ENCODE measurements around the gene KLK1. TPM values are rescaled to one million over a fixed set of nuclear protein-coding genes. Genes with fewer than 3 reads are reported as not detected.

The KLK1 gene
- total and polyA plus RNA-seq, 10 donors, result 1.3 to 56.5 (median 14.3) TPM

DNA sequence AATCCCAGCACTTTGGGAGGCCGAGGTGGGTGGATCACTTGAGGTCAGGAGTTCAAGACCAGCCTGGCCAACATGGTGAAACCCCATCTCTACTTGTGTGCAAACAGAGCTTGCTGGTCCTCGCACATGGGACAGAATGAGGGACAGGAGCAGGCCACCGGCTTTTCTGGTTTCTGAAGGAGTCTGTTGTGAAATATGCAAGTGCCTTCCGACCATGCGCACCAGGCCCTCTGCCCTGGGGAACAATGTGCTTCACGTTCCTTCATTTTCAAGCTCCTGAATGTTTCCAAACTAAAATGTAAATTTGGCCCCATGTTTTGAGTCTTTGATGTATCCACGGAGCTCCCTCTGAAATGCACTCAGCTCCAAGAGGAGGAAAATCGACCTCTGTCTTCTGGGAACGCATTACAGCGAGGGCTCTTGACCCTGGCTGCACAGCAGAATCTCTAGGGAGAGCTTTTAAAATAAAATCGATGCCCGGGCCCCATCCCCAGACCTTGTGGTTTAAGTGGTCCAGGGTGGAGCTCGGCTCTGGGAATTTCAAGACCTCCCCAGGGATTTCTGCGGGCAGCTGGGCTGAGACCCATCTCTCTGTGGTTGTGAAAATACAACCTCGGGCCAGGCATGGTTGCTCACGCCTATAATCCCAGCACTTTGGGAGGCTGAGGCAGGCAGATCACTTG, 42.7 kb downstream of the KLK1 start:
- no peaks in the 10 kb centered on the region for H3K36me3 ChIP-seq

DNA sequence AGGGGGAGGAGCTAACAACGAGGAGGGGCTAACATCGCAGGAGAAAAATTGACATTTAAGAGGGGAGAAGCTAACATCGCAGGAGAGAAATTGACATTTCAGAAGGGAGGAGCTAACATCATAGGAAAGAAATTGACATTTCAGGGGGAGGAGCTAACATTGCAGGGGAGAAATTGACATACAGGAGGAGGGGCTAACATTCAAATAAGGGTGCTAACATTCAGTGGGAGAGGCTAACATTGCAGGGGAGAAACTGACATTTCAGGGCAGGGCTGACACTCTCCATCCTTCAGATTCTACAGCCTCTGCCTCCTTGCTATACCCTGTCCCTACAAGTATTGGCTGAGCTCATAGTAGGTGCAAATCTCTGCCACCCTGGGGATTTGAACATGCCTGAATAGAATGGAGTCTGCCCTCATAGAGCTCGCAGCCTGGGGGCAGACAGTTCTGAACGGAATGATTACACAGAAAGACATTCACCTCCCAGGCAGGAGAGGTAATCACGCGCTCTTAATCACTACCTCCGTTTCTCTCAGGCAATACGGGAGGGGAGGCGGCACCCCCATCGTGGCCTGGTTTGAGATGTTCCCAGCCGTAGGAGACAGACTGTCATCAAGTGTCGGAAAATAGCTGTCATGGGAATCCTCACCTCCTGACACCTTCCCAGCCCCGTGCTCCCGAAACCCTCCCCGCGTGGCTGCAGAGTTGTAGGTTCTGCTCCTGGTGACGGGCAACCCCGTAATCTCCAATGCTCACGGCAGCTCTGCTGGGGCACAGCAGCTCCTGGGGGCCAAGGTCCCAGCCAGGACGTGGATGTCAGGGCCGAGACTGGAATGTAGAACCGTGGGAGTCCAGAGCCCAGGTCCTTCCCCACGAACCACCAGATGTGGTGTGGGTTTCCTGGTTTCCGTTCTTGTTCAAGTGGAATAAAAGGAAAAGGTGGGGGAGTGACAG, 43.8 kb downstream of the KLK1 start:
- DNase-seq, result no peak
- TF ChIP-seq CTCF (IDR thresholded peaks at IDR 0.05 in 8 of 11, conservative IDR thresholded peaks at IDR 0.05 in 3 of 11) (no peak), POLR2AphosphoS5 (IDR thresholded peaks at IDR 0.05) (no peak), POLR2A (IDR thresholded peaks at IDR 0.05) (no peak)
- no peaks in the 10 kb centered on the region for H3K36me3 ChIP-seq
- 40 to 50% (median 44%) methylated on average over 20 to 25 of the region's 25 CpGs for WGBS, 5 donors
- H3K27me3 ChIP-seq (replicated peaks in 1 of 7), result peaks cover 3 to 87% (median 48%) of the 10 kb centered on the region in 7 donors
- peaks cover 2 to 8% (median 5%) of the 10 kb centered on the region in 6 donors for H3K4me1 ChIP-seq
- H3K9me3 ChIP-seq, result peaks cover 0 to 16% (median 8%) of the 10 kb centered on the region in 8 donors
- H3K27ac ChIP-seq, result no peak overlapping the region
- intact Hi-C loops (cut with DNase I; ENCODE audit: low total_unique reads), result loop anchor here (5.0 kb wide), 1 partner anchor 422 kb away; no protein-coding TSS in a partner anchor
- no peak overlapping the region for H3K4me3 ChIP-seq

More for the DNA sequence above, 42.7 kb downstream of the KLK1 start:
- 52 to 59% (median 56%) methylated on average over 13 to 16 of the region's 16 CpGs for WGBS, 5 donors
- DNase-seq, result no peak
- H3K4me3 ChIP-seq, result no peak overlapping the region
- H3K27me3 ChIP-seq (replicated peaks in 1 of 7), result peaks cover 3 to 76% (median 48%) of the 10 kb centered on the region in 7 donors
- intact Hi-C loops (cut with DNase I; ENCODE audit: low total_unique reads), result loop anchor here (5.0 kb wide), 1 partner anchor 424 kb away; no protein-coding TSS in a partner anchor
- TF ChIP-seq POLR2AphosphoS5 (IDR thresholded peaks at IDR 0.05) (no peak), POLR2A (IDR thresholded peaks at IDR 0.05) (no peak), CTCF (IDR thresholded peaks at IDR 0.05 in 8 of 11, conservative IDR thresholded peaks at IDR 0.05 in 3 of 11) (no peak)
- H3K9me3 ChIP-seq, result peaks cover 0 to 16% (median 8%) of the 10 kb centered on the region in 8 donors
- H3K4me1 ChIP-seq, result peaks cover 2 to 8% (median 5%) of the 10 kb centered on the region in 6 donors
- no peak overlapping the region for H3K27ac ChIP-seq

DNA sequence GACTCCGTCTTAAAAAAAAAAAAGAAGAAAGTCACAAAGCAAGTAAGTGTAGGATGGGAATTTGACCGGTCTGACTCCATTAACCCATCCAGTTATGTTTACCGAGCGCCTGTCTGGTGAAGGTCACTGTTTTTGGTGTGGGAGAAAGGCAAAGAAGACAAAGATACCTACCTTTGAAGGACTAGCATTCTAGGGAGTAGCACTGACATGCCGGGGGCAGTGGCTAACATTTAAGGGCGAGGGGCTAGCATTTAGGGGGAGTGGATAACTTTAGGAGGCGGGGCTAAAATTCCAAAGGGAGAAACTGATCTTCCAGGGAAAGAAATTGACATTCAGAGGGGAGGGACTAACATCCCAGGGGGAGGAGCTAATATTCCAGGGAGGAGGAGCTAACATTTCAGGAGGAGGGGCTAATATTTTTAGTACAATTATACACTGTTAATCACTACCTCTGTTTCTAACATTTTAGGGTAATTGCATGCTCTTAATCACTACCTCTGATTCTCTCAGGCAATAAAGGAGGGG, 44.6 kb downstream of the KLK1 start:
- whole genome bisulfite sequencing, 5 donors, result 50 to 75% (median 69%) methylated on average over 7 of the region's 7 CpGs
- intact Hi-C loops (cut with DNase I; ENCODE audit: low total_unique reads), result no loop called here
- Histone ChIP-seq H3K27me3 (replicated peaks in 1 of 7) (peaks cover 3 to 95% (median 48%) of the 10 kb centered on the region in 7 donors), H3K27ac (no peak overlapping the region), H3K36me3 (no peaks in the 10 kb centered on the region), H3K9me3 (peaks cover 0 to 16% (median 8%) of the 10 kb centered on the region in 8 donors), H3K4me1 (peaks cover 2 to 7% (median 4%) of the 10 kb centered on the region in 6 donors), H3K4me3 (no peak overlapping the region)
- DNase-seq, result no peak
- TF ChIP-seq CTCF (IDR thresholded peaks at IDR 0.05 in 8 of 11, conservative IDR thresholded peaks at IDR 0.05 in 3 of 11), result no peak
